GM18873 (cell line): ENCODE results near the gene GMNC.

Source experiments
- ATAC-seq: cut with Tn5 transposase; IDR thresholded peaks from one replicate; pipeline ENCODE4 v1.9.1; 2021; ENCODE audit warnings: mild to moderate bottlenecking, moderate library complexity, moderate number of reproducible peaks; ENCODE audit not compliant: unreplicated experiment, low FRiP score

The GMNC gene

GRCh38 chr3:190853464-190853863, 9.0 kb downstream of the GMNC start:
- ATAC-seq: no peak

- no peak for ATAC-seq
Measured at GRCh38 chr3:190849607-190850006, 12.9 kb downstream of the GMNC start.

GRCh38 chr3:190848870-190849269, 13.6 kb downstream of the GMNC start:
- no peak for ATAC-seq

GRCh38 chr3:190847436-190847835, 15.1 kb downstream of the GMNC start:
- ATAC-seq: no peak

GRCh38 chr3:190840146-190840545, 22.3 kb downstream of the GMNC start:
- no peak for ATAC-seq

- no peak for ATAC-seq
Measured at GRCh38 chr3:190831225-190831624, 31.3 kb downstream of the GMNC start.

- ATAC-seq: no peak
Measured at GRCh38 chr3:190830031-190830430, 32.5 kb downstream of the GMNC start.

GRCh38 chr3:190826018-190826417, 36.5 kb downstream of the GMNC start:
- ATAC-seq: no peak

GRCh38 chr3:190825386-190826016, 37.0 kb downstream of the GMNC start:
- no peak for ATAC-seq

- ATAC-seq: no peak
Measured at GRCh38 chr3:190811775-190812480, 50.6 kb downstream of the GMNC start.

GRCh38 chr3:190810957-190811356, 51.5 kb downstream of the GMNC start:
- no peak for ATAC-seq

GRCh38 chr3:190809351-190809750, 53.1 kb downstream of the GMNC start:
- ATAC-seq: no peak

- no peak for ATAC-seq
Measured at GRCh38 chr3:190807719-190808375, 54.6 kb downstream of the GMNC start.
